Stimulated activated CD8-positive, alpha-beta memory T cell treated with anti-CD3 and anti-CD28 coated beads, Interleukin-15, amount 100 ng/mL, for 4 hours (primary cell): ENCODE data around the gene SEMA3A.
"Not testable (repeated sequence)": the region's sequence is repeated elsewhere in the genome, so short reads cannot be mapped to it uniquely, and the experiment has no call there.

ENCODE experiments used
- DNase-seq, 2 donors: peaks; one replicate each; pipeline ENCODE4 v3.0.0-alpha.2; 2020; ENCODE audit warnings: low read depth in 2 of 2

The SEMA3A gene

GRCh38 chr7:84194484-84195271, at the start of gene SEMA3A:
Gene SEMA3A, minus strand, starts transcription at chr7:84194789. Its CDS starts 203 bp downstream, at chr7:84194586.
- DNase-seq: no peak

- DNase-seq: not testable (repeated sequence)
Measured at GRCh38 chr7:84243037-84243436, 48.4 kb upstream of the SEMA3A start.

GRCh38 chr7:84238596-84238995, 44.0 kb upstream of the SEMA3A start:
- no peak for DNase-seq

- no peak for DNase-seq
Measured at GRCh38 chr7:84237533-84238173, 43.1 kb upstream of the SEMA3A start.

- DNase-seq: no peak
Measured at GRCh38 chr7:84236398-84236797, 41.8 kb upstream of the SEMA3A start.

GRCh38 chr7:84232646-84233045, 38.1 kb upstream of the SEMA3A start:
- no peak for DNase-seq

- DNase-seq: no peak
Measured at GRCh38 chr7:84231157-84231556, 36.6 kb upstream of the SEMA3A start.

- no peak for DNase-seq
Measured at GRCh38 chr7:84230491-84230890, 35.9 kb upstream of the SEMA3A start.

- DNase-seq: no peak
Measured at GRCh38 chr7:84228526-84228925, 33.9 kb upstream of the SEMA3A start.

- no peak for DNase-seq
Measured at GRCh38 chr7:84226759-84227158, 32.2 kb upstream of the SEMA3A start.

- DNase-seq: no peak
Measured at GRCh38 chr7:84224505-84224904, 29.9 kb upstream of the SEMA3A start.

GRCh38 chr7:84219310-84219709, 24.7 kb upstream of the SEMA3A start:
- DNase-seq: no peak

- no peak for DNase-seq
Measured at GRCh38 chr7:84218681-84219080, 24.1 kb upstream of the SEMA3A start.

GRCh38 chr7:84216472-84216871, 21.9 kb upstream of the SEMA3A start:
- DNase-seq: no peak

GRCh38 chr7:84214757-84215156, 20.2 kb upstream of the SEMA3A start:
- not testable (repeated sequence) for DNase-seq

GRCh38 chr7:84210301-84210700, 15.7 kb upstream of the SEMA3A start:
- DNase-seq: no peak

GRCh38 chr7:84209006-84209405, 14.4 kb upstream of the SEMA3A start:
- DNase-seq: no peak

GRCh38 chr7:84207615-84208014, 13.0 kb upstream of the SEMA3A start:
- DNase-seq: no peak

- no peak for DNase-seq
Measured at GRCh38 chr7:84207025-84207424, 12.4 kb upstream of the SEMA3A start.

- DNase-seq: no peak
Measured at GRCh38 chr7:84204655-84205054, 10.1 kb upstream of the SEMA3A start.

GRCh38 chr7:84202855-84203254, 8.3 kb upstream of the SEMA3A start:
- no peak for DNase-seq

- DNase-seq: no peak
Measured at GRCh38 chr7:84200859-84201258, 6.3 kb upstream of the SEMA3A start.

- no peak for DNase-seq
Measured at GRCh38 chr7:84199216-84199615, 4.6 kb upstream of the SEMA3A start.
